Activated CD4-positive, alpha-beta T cell treated with anti-CD3 and anti-CD28 coated beads for 24 hours (primary cell): ENCODE results near the gene SPPL2C.

Source experiments
- DNase-seq, 2 donors: peaks; one replicate each; pipeline ENCODE4 v3.0.0-alpha.2; 2020; ENCODE audit warnings: low read depth in 2 of 2

The SPPL2C gene

DNA sequence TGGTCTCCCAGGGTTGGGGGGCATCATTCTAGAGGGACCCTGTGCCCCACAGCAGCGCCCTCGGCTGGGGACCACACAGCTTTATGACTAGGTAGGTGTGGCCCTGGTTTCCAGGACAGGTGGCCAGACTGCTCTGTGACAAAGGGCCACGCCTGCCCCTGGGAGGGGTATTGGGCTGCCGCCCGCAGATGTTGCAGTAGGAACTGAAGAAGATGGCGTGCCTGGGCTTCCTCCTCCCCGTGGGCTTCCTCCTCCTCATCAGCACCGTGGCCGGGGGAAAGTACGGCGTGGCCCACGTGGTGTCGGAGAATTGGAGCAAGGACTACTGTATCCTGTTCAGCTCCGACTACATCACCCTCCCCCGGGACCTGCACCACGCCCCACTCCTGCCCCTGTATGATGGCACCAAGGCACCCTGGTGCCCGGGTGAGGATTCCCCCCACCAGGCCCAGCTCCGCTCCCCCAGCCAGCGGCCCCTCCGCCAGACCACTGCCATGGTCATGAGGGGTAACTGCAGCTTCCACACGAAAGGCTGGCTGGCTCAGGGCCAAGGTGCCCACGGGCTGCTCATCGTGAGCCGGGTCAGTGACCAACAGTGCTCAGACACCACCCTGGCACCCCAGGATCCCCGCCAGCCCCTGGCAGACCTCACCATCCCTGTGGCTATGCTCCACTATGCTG lies at the start of gene SPPL2C:
TSS of gene SPPL2C (plus strand) at position 187 of the 681 bp plus-strand sequence. CDS start at position 213, 26 bp downstream.
- no peak for DNase-seq

DNA sequence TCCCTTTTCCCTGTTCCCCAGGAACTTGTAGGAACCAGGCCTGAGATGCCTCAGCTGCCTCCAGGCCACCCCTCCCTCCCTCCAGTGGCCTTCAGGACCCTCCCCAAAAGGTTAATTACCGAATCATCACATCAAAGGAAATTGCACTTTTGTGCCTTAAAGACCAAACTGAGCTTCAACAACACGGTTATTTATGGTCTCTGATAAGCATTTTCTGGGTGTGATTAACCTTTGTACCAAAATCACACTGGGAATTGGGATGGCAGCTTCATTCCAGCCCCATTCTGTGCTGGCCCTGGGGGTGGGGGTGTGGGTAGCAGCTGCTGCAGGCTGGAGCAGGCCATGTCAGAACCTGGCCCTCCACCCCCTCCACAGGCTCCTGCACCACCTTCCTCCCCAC lies 43.9 kb upstream of the SPPL2C start:
- DNase-seq: no peak

DNA sequence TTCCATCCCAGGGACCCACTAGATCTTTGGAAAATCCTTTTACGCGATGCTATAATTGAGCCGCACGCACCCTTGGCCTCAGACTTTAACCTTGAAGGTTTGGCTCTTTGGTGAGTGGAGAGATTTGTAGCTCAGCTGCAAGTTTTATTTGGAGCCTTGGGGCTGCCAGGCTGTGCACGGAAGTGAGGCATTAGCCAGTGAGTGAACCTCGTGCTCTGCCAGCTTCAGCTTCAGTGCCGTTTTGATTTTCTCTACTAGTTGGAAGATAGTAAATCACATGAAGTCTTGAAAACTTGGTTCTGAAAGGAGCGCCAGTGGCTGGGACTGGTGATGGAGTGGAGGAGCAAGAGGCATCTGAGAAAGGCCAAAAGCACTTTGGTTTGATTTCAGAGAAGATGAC lies 43.3 kb upstream of the SPPL2C start:
- DNase-seq: no peak

GRCh38 chr17:45808845-45809244 lies 35.8 kb upstream of the SPPL2C start:
- DNase-seq: no peak

- DNase-seq: no peak
Measured at GRCh38 chr17:45809499-45809898, 35.2 kb upstream of the SPPL2C start.

- no peak for DNase-seq
Measured at GRCh38 chr17:45812102-45812501, 32.6 kb upstream of the SPPL2C start.

DNA sequence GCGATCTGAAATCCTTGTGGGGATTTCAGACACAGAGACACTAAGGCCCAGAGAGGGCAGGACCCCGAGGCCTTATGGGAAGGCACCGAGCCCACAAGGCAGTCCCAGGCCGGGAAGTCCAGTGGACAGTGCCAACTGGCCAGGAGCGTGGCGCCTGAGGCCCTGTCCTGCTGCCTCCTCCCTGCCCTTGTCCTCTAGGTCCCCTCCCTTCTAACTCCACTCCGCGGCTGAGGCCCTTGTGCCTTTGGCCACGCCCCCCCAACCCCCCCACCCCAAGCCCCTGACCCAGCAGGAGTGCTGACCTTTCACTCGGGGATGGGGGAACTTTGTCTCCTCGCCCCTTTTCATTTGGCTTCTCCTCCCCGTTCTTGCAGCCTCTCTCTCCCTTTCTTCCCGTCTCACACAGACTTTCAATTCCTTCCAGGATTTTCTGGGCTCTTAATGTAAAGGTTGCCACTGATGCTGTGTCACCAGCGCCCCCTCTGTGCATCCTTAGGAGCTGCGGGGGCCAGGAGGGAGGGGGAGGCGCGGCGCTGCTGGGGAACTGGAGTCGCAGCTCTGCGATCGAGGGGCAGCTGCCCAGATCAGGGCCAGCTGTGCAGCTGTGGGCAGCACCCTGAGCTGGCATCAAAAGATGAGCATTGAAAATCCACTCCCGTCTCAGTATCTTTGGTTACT lies 31.5 kb upstream of the SPPL2C start:
- no peak for DNase-seq

DNA sequence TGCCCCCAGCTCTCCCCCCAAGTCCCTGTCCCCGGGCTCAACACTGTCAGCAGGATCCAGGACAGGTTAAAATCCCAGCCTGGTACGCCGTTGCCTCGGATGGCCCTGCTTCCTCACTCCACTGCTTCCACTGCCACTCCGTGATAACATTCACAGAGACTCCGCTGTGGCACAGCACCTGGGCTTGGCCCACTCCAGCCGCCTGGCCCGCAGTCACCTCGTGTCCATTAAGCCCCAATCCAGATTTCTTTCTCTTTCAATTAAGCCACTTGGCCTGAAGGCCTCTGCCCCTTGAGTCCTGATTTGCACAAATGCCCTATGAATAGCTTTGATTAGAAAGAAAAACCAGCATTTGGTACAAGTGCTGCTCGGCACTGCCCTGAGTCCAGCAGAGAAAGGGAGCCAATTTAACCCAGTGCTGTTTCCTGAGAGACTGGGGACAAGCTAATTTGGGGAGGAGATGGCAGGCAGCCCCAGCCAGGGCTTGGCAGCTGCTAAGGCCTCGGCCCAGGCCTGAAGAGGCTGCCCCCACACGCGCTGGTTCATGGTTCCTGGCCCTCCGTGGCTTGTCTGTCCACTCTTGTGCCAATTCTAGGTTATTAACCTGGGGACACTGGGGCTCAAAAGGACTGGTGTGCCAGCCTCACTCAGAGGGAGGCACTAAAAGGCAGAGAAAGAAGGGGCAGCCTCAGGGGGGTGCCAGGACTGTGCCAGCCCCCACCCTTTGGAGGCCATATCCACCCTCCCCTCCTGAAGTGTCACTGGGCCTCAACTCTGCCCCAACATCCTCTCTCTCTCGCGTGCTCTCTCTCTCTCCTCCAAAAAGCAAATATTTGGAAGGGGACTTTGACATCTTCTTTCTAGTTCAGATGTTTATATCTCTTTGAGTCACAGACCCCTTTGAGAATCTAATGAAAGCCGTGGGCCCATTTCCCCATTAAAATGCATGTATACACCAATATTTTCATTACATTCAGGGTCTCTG lies 29.8 kb upstream of the SPPL2C start:
- no peak for DNase-seq

DNA sequence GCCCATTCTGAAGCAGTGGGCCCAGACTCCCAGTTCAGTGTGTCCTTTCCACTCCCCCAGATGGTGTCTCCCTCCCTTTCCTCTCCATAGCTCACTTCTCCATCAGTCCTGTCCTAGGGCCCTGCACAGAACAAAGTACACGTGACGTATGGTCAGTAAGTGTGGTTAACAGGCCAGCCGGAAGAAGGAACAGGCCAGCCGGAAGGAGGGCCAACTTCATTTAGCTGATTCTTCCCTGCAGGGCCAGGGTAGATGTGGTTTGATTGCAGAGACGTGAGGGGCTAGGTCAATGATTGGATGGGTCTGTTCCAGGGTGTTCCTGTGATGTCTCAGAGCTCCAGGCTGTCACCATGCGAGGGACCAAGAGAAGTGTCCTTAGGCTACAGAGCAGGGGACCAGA lies 28.9 kb upstream of the SPPL2C start:
- DNase-seq: no peak

DNA sequence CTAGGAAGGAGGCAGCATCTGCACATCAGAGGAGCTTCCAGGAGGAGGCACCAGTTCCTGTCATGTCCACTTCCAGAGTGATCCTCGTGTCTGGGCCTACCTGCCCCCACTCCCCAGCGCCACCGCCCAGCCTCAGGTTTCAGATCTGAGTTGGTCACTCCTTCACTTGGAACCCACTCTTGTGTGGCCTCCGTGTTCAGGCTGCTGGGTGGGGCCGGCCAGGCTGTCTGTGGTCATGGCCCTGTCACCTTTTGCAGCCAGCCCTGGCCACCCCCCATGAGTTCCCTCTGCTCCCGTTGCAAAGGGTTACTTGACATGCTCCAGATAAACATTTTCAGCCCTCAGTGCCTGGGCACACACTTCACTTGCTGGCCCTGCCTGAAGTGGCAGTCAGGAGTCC lies 26.6 kb upstream of the SPPL2C start:
- DNase-seq: no peak

DNA sequence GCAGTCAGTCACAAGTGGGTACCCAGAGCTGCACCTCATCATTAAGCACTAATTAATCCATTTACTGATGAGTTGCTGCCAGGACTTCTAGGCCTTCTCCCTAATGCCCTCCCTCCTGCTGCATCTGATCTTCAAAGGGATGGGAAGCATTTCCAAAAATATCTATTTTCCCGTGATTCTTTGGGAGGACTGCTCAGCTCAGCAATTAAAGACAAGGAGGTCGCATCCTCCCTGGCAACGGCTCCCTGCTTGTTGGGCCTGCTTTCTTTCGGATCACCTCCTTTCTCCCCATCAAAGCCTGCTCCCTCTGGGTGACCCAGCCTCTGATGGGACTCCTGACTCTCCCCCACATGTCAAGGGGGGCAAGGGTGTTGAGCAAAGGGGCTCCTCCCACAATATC lies 26.0 kb upstream of the SPPL2C start:
- DNase-seq: no peak

- no peak for DNase-seq
Measured at GRCh38 chr17:45819632-45820031, 25.0 kb upstream of the SPPL2C start.

DNA sequence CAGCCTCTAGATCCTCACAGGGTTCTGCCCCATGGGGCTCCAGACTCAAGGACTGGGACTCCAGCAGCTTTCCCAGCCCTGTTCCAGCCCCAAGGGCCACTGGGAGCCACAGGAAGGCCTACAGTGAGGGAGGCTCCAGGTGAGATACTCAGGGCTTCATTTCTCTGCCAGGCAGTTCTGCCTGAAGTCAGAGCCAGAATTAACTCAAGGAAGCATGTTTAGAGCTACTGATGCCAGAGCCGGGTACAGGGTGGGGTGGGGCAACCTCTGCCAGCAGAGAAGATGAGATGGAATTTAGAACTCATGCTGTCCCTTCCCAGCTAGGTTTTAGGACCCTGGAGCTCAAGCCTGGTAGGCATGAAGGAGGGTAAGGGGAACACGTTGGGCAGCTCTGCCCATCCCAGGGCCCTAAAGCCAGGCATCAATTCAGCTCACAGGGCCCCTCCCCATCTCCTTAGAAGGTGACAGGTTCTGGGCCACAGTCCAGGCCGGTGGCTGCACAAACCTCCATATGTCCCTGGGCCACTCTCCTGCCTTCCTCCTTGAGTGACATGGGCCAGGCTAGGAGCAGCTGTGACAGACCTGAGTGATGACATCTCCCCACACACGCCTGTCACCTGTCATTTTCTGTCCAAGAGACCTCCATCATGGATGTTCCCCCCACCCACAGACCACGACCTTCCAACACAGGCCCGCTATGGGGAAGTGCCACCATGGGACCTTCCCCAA lies 24.5 kb upstream of the SPPL2C start:
- DNase-seq: no peak

DNA sequence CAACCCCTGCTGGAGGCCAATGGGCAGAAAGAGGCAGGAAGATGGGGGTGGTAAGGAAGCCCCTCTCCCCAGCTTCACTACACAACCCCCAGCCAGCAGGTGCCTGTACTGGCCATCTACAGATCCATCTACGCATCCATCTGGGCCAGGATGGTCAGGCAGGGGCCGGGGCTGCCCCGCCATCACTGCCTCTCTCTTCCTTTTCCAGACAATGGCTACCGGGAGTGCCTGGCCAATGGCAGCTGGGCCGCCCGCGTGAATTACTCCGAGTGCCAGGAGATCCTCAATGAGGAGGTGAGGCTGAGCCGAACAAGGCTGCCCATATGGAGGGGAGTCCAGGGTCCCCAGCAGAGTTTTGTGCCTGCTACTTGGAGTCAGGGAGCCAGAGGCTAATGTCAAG lies 23.5 kb upstream of the SPPL2C start:
- no peak for DNase-seq

- DNase-seq: no peak
Measured at GRCh38 chr17:45823598-45823997, 21.1 kb upstream of the SPPL2C start.

DNA sequence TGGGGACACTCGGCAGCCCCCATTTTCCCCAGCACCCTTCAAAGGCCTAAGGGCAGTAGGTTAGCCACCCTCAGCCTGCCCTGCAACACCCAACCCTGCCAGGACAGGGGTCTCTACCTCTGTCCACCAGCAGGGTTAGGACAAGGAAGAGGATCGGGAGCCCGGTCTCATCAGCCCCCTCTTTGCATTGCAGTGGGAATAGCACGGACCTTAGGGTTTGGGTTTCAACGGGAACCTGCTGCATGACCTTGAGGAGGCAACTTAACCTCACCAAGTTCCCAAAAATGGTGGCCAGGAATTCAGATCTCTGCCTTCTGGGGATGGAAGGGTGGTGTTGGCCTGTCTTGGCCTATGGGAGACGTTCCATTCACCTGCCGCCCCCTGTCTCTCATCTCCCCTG lies 20.2 kb upstream of the SPPL2C start:
- no peak for DNase-seq

DNA sequence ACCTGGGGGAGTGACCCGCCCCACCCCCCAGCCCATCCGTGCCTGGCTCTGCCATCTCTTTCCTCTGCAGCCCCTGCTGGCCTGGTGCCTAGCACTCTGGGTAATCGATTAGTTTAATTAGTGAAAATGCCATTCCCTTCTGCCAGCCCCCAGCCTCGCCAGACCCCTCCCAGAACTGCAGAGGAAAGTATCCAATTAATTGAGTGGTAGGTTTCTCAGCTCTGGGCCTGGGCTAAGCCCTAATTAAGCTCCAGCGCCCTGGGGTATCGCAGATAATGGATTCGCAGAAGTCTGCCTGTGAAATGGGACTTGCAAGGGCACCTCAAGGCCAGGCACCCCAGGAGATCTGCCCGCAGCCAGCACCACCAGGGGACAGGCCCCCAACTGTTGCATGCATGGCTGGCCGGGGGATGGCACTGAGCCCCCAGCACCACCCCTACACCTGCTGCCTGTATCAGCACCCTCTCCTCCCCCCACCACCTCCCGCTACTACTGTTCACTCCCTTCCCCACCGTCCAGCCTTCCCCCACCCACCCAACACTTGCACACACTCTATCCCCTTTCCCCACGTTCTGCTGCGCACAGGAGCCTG lies 19.7 kb upstream of the SPPL2C start:
- DNase-seq: no peak

DNA sequence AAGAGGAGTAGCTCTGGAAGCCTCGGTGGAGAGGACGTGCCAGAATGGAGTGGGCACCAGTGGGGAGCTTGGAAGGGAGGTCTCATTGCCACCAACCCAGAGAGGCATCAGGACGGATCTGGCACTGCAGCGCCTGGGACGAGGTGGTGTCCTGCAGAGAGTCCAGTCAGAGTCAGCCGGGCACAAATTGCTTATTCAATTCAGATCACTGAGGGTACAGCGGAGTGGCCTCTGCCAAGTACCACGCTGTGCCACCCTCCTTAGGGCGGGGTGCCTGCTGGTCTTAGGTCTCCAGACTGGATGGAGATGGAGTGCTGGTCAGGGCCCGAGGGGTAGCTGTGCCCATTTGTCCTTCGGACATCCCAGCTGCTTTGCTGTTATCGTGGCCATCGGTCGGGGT lies 18.9 kb upstream of the SPPL2C start:
- DNase-seq: no peak

- DNase-seq: no peak
Measured at GRCh38 chr17:45826919-45827588, 17.6 kb upstream of the SPPL2C start.

- DNase-seq: no peak
Measured at GRCh38 chr17:45828171-45828570, 16.5 kb upstream of the SPPL2C start.
